Stimulated activated CD4-positive, alpha-beta T cell treated with anti-CD3 and anti-CD28 coated beads, Interleukin-2, amount 100 ng/mL, for 4 hours (primary cell): Measurements from ENCODE around the gene STT3A.

Experiments
- DNase-seq: peaks from one replicate; pipeline ENCODE4 v3.0.0-alpha.2; 2020; ENCODE audit warnings: low read depth

The STT3A gene

DNA sequence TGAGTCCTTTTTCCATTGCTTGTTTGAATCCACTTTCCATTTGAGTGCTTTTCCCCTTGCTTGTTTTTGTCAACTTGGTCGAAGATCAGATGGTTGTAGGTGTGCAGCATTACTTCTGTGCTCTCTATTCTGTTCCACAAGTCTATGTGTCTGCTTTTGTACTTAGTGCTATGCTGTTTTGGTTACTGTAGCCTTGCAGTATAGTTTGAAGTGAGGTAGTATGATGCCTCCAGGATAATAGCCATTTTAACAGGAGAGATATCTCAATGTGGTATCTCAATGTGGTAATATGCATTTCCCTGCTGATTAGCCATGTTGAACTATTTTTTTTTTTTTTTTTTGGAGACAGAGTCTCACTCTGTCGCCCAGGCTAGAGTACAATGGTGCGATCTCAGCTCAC, 71.3 kb downstream of the STT3A start:
- no peak for DNase-seq

DNA sequence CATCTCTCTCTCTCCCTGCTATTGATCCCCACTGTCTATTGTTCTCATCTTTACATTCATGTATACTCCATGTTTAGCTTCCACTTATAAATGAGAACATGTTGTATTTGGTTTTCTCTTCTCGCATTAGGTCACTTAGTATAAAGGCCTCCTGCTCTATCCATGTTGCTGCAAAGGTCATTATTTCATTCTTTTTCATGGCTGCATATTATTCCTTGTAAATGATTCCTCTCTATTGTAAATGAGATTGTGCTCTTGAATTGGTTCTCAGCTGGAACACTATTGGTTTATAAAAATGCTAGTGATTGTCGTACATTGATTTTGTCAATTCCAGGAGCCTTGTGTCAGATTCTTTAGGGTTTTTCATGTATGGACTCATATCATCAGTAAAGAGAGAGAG, 74.5 kb downstream of the STT3A start:
- no peak for DNase-seq

GRCh38 chr11:125670172-125670571, 77.5 kb downstream of the STT3A start:
- no peak for DNase-seq

DNA sequence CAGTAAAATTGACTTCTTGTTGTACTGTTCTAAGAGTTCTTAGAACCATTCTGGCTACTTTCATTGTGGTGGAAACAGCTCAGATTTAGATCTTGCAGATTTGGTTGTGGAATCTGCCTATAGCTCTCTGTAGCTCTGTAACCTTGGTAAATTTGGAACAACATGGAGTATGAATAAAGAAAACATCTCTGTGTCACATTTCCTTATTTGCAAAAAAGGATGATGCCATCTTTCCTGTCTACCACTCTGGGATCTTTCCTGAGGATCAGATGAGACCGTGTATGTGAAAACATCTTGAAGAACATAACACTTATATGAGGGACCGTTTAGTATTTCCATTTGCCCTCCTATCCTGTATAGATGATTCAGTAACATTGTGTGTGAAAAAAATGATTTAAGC, 78.9 kb downstream of the STT3A start:
- no peak for DNase-seq
